Measurements from ENCODE around the gene BAZ2B.

DNA sequence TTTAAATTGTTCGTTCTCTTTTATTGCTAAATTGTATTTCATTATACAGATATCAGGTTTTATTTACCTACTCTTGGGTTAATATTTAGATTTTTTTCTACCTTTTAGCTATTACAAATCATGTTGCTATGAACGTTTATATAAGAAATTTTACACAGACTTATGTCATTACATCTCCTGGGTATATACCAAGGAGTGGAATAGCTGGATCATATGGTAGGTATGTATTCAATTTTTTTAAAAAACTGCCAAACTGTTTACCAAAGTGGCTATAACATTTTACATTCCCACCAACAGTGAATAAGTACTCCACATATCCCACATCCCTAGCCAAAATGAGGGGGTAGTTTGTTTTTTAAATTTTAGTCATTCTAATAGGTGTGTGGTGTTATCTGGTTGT, 32.3 kb upstream of the BAZ2B start:
- no peak for TF ChIP-seq POLR2AphosphoS5 (IDR thresholded peaks at IDR 0.05; ENCODE audit: borderline replicate concordance, low read depth, low read length)
- no peak for TF ChIP-seq EZH2 (IDR thresholded peaks at IDR 0.05)
- TF ChIP-seq FOXP2 (optimal IDR thresholded peaks at IDR 0.05; ENCODE audit: control extremely low read depth, extremely low read length, insufficient read depth) = no peak

Data from SK-N-MC (cell line).